DND-41 (cell line): ENCODE data around the gene LRRC74A.

ENCODE experiments used
- CTCF ChIP-seq: IDR thresholded peaks from 2 replicates; pipeline ENCODE4 v1.5.1; 2012; ENCODE audit warnings: borderline replicate concordance, low read length, moderate library complexity, mild to moderate bottlenecking; ENCODE audit not compliant: poor library complexity, severe bottlenecking; ENCODE audit errors: extremely low read depth
- EZH2 ChIP-seq: IDR thresholded peaks from 3 replicates; pipeline ENCODE4 v1.6.1; 2012; ENCODE audit warnings: borderline replicate concordance, low read depth, mild to moderate bottlenecking, moderate library complexity, low read length, inconsistent platforms; ENCODE audit not compliant: severe bottlenecking

GRCh38 chr14:76917158-76917596, 91.0 kb downstream of the LRRC74A start:
- TF ChIP-seq CTCF (peak; percentile 57), EZH2 (no peak)
